Testis (tissue), 3 donors: Measurements from ENCODE around the gene ANP32B. TPM values are rescaled to one million over a fixed set of nuclear protein-coding genes. Genes with fewer than 3 reads are reported as not detected.
"Not testable (repeated sequence)": the region's sequence is repeated elsewhere in the genome, so short reads cannot be mapped to it uniquely, and the experiment has no call there.

ENCODE experiments used
- DNase-seq: peaks from one replicate; pipeline ENCODE4 v3.0.0-alpha.2; 2019
- H3K27ac ChIP-seq, 2 donors: fragments of 200-600 bp; sonication (generic); one replicate each; pipeline ENCODE4 v1.5.1; 2019
- H3K27me3 ChIP-seq: fragments of 200-600 bp; sonication (generic); one replicate; pipeline ENCODE4 v1.5.1; 2019
- H3K36me3 ChIP-seq: fragments of 200-600 bp; sonication (generic); one replicate; pipeline ENCODE4 v1.5.1; 2017; ENCODE audit warnings: low read depth; ENCODE audit errors: missing control alignments
- H3K4me1 ChIP-seq: fragments of 200-600 bp; sonication (generic); one replicate; pipeline ENCODE4 v1.5.1; 2019
- H3K4me3 ChIP-seq, 2 donors: fragments of 200-600 bp; sonication (generic); one replicate each; pipeline ENCODE4 v1.5.1; 2017 to 2019
- H3K9me3 ChIP-seq: fragments of 200-600 bp; sonication (generic); one replicate; pipeline ENCODE4 v1.5.1; 2017
- CTCF ChIP-seq, 3 experiments: fragments of 450-650 bp in 2 of 3; fragments of 200-600 bp in 1 of 3; sonication (generic) in 1 of 3; IDR thresholded peaks; one replicate each; pipeline ENCODE4 v1.5.1; 2016 to 2019; ENCODE audit warnings: antibody characterized with exemption in 3 of 3, mild to moderate bottlenecking in 2 of 3, moderate library complexity in 1 of 3
- POLR2A ChIP-seq: fragments of 450-650 bp; IDR thresholded peaks from one replicate; pipeline ENCODE4 v1.6.1; 2017; ENCODE audit warnings: antibody characterized with exemption, mild to moderate bottlenecking, moderate library complexity
- WGBS, 2 donors: methylation state at CpG; one replicate each; pipeline ENCODE4 v1.1.5; 2018; 5-methylcytosine and 5-hydroxymethylcytosine counted together
- intact Hi-C: fragments of 100-400 bp; cut with DNase I; formaldehyde crosslinking; loops from one replicate; pipeline ENCODE4 v1.15.1; 2023; ENCODE audit warnings: low total_unique reads
- polyA plus RNA-seq: library from polyadenylated mRNA; stranded (reverse); fragments of 350-450 nt; fragmentation: Illumina TruSeq; extraction: RNeasy Lipid Tissue Mini Kit (QIAGEN cat#74804); gene quantifications from one replicate; pipeline ENCODE4 v1.2.3, GENCODE V29; 2014; ENCODE audit warnings: low read depth, low replicate concordance; ENCODE audit not compliant: insufficient read depth
- total RNA-seq, 2 donors: library from RNA; depleted of rRNA; stranded (reverse); fragments of >200 nt; gene quantifications; one replicate each; pipeline ENCODE4 v1.2.3, GENCODE V29; 2016

ANP32B gene
- total and polyA plus RNA-seq, 3 donors from 2014 or later = 33.8 to 89.6 (median 54.3) TPM

DNA sequence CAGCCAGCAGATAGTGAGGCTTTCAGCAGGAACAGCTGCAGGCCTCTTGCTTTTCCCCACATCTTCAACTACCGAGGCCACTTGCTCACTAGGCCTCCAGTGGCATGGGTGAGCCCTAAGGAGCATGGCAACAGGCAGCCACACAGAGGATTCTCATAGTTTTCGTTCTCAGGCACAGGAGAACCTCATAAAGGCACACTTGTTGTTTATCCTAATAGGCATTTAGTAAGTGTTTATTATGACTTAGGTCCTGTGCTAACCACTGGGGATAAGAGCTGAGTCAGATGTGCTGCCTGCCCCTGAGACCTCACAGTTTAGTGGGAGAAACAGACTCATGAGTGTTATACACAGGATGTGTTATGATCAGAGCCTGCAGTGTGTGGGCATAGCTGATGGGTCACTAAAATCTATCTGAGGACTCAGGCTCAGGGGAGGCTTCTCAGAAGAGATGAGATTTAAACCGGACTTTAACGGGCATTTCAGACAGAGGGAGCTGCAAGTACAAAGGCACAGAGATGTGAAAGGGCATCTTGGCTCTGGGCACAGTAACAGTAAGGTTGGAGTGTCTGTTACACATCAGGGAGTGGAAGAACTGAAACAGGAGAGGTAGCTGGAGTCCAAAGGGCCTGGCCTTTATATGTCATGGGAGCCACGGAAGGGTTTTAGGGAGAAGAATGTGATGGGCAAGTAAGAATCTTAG is 24.2 kb upstream of the ANP32B start:
- H3K27ac ChIP-seq = no peak overlapping the region
- no peak for TF ChIP-seq CTCF (IDR thresholded peaks at IDR 0.05)
- TF ChIP-seq POLR2A = no peak
- intact Hi-C loops = no loop called here
- no peaks in the 10 kb centered on the region for H3K4me1 ChIP-seq
- no peaks in the 10 kb centered on the region for H3K27me3 ChIP-seq
- no peak for DNase-seq
- no peaks in the 10 kb centered on the region for H3K36me3 ChIP-seq
- no peak overlapping the region for H3K4me3 ChIP-seq
- WGBS, 2 donors = 65 to 76% methylated on average over 4 to 5 of the region's 5 CpGs
- H3K9me3 ChIP-seq = no peaks in the 10 kb centered on the region

- Histone ChIP-seq H3K27ac (no peak overlapping the region), H3K4me3 (no peak overlapping the region), H3K4me1 (no peaks in the 10 kb centered on the region), H3K9me3 (no peaks in the 10 kb centered on the region), H3K27me3 (no peaks in the 10 kb centered on the region), H3K36me3 (no peaks in the 10 kb centered on the region)
- DNase-seq = no peak
- intact Hi-C loops = no loop called here
- no peak for TF ChIP-seq POLR2A
- TF ChIP-seq CTCF (IDR thresholded peaks at IDR 0.05) = no peak
Measured at GRCh38 chr9:97959585-97959984, 23.6 kb upstream of the ANP32B start.

DNA sequence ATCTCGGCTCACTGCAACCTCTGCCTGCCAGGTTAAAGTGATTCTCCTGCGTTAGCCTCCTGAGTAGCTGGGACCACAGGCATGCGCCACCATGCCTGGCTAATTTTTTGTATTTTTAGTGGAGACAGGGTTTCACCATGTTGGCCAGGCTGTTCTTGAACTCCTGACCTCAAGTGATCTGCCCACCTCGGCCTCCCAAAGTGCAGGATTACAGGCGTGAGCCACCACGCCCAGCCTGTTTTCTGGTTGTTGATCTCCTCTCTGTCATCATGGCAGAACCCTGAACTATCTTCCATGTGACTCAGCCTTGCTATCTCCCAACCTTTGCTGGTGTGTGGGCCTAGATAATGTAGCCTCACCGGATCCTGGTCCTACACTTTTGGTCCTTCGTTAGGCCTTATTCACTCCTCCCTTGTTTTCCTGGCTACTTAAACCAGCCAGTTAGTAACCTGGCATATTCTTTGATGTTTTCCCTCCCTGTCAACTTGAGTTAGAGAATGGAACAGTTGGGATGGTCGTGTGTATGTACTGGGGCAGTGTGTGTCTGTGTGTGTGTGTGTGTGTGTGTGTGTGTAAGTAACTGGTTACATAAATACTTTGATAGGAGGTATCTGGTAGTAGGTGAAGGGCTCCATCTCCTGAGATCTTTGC is 22.3 kb upstream of the ANP32B start:
- intact Hi-C loops, H3K9me3 ChIP-seq, H3K27me3 ChIP-seq, H3K27ac ChIP-seq, H3K4me3 ChIP-seq, H3K36me3 ChIP-seq, DNase-seq, H3K4me1 ChIP-seq: not testable (repeated sequence)
- WGBS, 2 donors = 89 to 91% methylated on average over 9 of the region's 9 CpGs

GRCh38 chr9:97961361-97961760 is 21.8 kb upstream of the ANP32B start:
- WGBS, 2 donors = 92% methylated on average over 2 of the region's 2 CpGs
- Histone ChIP-seq H3K27ac (no peak overlapping the region), H3K36me3 (no peaks in the 10 kb centered on the region), H3K4me1 (no peaks in the 10 kb centered on the region), H3K27me3 (no peaks in the 10 kb centered on the region), H3K4me3 (no peak overlapping the region), H3K9me3 (no peaks in the 10 kb centered on the region)
- intact Hi-C loops = no loop called here
- TF ChIP-seq CTCF (IDR thresholded peaks at IDR 0.05) (no peak), POLR2A (no peak)
- DNase-seq = no peak

GRCh38 chr9:97962136-97962535 is 21.0 kb upstream of the ANP32B start:
- TF ChIP-seq CTCF (IDR thresholded peaks at IDR 0.05) (no peak), POLR2A (no peak)
- intact Hi-C loops = no loop called here

More at GRCh38 chr9:97962136-97962535, 21.0 kb upstream of the ANP32B start:
- WGBS, 2 donors = 78 to 89% methylated on average over 4 of the region's 4 CpGs
- no peak for DNase-seq
- Histone ChIP-seq H3K36me3 (no peaks in the 10 kb centered on the region), H3K27ac (no peak overlapping the region), H3K4me1 (no peaks in the 10 kb centered on the region), H3K9me3 (no peaks in the 10 kb centered on the region), H3K4me3 (no peak overlapping the region), H3K27me3 (no peaks in the 10 kb centered on the region)
